Epithelial cell of esophagus (primary cell): ENCODE data around the gene CEBPZOS.
A peak's percentile ranks its signal among the peaks of the same experiment; 100 is the strongest.

Experiments
- DNase-seq: peaks from one replicate; pipeline ENCODE4 v3.0.0; 2010; ENCODE audit warnings: low read depth
- H3K4me3 ChIP-seq: 2 replicates; pipeline ENCODE4 v1.5.1; 2011; ENCODE audit warnings: mild to moderate bottlenecking, low read length, control low read depth
- CTCF ChIP-seq: IDR thresholded peaks from 2 replicates; pipeline ENCODE4 v1.5.1; 2011; ENCODE audit warnings: low read depth, mild to moderate bottlenecking, low read length, control low read depth, inconsistent platforms; ENCODE audit not compliant: insufficient read depth; ENCODE audit errors: missing control alignments

Gene CEBPZOS

DNA sequence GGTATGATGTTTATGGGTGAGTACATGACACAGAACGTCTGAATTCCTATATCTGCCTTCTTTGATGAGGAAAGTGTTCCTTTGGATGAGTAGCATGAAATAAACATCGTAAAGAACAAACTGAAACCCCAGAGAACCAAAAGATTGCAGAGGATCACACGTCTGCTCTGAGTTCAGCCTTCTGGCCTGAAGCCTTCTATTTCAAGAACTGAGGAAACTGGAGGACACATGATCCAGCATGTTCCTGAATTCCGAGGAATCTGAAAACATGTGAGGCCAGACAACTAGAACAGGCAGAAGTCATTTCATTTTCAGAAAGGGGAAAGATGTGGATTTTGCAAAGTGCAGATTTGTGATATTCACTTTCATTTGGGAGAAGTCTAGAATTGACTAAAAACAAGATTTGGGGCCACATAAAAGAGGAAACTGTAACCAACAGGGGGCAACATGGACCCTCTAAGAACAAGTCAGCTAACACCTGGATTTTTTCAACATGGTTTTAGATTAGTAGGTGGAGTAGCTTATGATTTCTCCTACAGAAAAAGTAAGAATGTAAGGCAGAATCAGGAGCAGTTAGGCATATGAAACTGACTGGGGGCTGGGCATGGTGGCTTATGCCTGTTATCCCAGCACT, 16.2 kb upstream of the CEBPZOS start:
- no peak for TF ChIP-seq CTCF
- H3K4me3 ChIP-seq, result no peak overlapping the region
- peak; percentile 59 for DNase-seq

DNA sequence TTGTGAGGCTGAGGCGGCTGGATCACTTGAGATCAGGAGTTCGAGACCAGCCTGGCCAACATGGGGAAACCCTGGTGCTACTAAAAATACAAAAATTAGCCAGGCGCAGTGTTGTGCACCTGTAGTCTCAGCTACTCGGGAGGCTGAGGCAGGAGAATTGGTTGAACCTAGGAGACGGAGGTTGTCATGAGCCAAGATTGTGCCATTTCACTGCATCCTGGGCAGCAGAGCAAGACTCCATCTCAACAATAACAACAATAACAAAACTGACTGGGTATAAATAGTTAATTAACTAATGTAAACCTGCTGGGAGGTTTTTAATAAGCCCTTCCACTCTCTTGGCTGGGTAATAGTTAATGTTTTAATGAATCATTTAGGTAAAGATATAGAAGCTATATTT, 15.7 kb upstream of the CEBPZOS start:
- TF ChIP-seq CTCF, result no peak
- H3K4me3 ChIP-seq, result no peak overlapping the region
- DNase-seq, result no peak

DNA sequence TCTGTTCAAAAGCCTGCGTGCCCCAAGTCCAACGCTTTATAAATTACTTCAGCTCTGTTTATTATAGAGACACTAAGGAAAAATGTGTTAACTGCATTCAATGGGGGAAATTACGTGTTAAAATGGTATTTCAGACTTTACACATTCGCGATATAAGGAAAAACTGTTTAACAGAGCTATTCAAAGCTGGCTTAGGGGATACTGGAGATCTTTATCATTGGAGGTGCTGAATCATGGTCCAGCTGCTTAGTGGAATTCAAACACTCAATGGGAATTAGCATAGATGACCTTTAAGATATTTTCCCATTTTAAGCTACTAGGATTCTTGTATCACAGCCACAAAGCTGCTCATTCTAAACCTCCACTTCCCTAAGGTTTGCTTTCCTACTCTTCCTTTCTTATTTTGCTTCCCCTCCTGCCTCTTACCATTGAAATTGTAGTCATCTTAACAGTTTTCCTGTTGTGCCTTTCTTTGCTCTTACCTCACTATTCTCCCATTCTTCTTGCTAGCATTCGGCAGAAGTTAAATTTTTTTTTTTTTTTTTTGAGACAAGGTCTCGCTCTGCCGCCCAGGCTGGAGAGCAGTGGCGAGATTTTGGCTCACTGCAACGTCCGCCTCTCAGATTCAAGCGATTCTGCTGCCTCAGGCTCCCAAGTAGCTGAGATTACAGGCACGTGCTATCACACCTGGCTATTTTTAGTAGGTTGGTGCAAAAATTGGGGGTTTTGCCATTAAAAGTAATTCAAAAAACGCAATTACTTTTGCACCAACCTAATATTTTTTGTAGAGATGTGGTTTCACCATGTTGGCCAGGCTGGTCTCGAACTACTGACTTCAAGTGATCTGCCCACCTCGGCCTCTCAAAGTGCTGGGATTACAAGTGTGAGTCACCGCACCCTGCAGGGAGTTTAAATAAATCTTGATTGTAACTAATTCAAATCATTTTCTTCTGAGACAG, 14.3 kb upstream of the CEBPZOS start:
- no peak for TF ChIP-seq CTCF
- no peak for DNase-seq
- no peak overlapping the region for H3K4me3 ChIP-seq

- no peak for DNase-seq
- no peak for TF ChIP-seq CTCF
- H3K4me3 ChIP-seq, result no peak within 1 kb of the TSS
Observed at GRCh38 chr2:37188570-37188969, 7.7 kb upstream of the CEBPZOS start, which contains the start of gene SULT6B1. Gene SULT6B1 (minus strand): TSS chr2:37188670. CDS start chr2:37188640, 30 bp downstream.

GRCh38 chr2:37189452-37190153, 6.7 kb upstream of the CEBPZOS start:
- TF ChIP-seq CTCF, result peak; percentile 27
- no peak overlapping the region for H3K4me3 ChIP-seq
- DNase-seq, result peak; percentile 93

GRCh38 chr2:37190290-37190689, 6.0 kb upstream of the CEBPZOS start:
- no peak for DNase-seq
- TF ChIP-seq CTCF, result no peak
- H3K4me3 ChIP-seq, result no peak overlapping the region
